GM19035 (cell line): ENCODE results near the gene GSTK1.
"Not testable (repeated sequence)": the region's sequence is repeated elsewhere in the genome, so short reads cannot be mapped to it uniquely, and the experiment has no call there.

Experiments used
- ATAC-seq: cut with Tn5 transposase; IDR thresholded peaks from one replicate; pipeline ENCODE4 v1.9.1; 2021; ENCODE audit not compliant: unreplicated experiment

GSTK1 gene

GRCh38 chr7:143265017-143265693, 1.9 kb downstream of the GSTK1 start:
- ATAC-seq = no peak

DNA sequence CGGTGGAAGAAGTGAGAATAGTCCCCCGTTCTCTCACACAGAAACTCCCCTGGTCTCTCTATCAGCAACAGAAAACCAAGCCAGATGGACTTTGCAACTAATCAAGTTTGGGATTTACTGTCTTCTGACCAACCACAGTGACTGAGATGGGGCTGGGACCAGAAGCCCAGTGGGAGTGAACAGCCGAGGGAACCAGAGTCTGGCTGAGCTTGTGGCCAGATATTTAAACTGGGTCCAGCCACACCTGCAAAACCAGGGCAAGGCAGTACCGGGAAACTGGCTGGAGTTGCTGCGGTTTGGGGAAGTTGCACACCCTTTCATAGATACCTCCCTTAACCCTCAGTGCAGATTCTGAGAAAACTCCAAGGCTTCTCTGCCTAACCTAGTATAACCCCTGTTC, 6.0 kb downstream of the GSTK1 start:
- no peak for ATAC-seq

DNA sequence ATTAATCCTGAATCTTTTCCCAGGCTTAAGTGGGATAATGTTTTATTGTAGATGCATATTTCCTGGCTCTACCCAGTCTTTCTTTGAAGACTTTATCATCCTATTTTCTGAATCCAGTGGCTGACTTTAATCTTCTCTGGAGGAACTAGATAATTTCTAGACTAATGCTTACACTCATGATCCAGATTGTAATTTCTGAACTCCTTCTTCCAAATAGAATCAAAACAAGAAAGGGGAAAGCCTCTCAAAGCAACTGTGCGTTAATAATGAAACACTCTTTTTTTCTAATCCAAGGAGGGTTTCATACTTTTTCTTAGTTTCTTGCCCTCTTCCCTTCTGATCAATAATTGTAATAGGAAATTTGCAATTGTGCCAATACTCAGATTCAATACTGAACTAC, 8.0 kb downstream of the GSTK1 start:
- ATAC-seq = no peak

DNA sequence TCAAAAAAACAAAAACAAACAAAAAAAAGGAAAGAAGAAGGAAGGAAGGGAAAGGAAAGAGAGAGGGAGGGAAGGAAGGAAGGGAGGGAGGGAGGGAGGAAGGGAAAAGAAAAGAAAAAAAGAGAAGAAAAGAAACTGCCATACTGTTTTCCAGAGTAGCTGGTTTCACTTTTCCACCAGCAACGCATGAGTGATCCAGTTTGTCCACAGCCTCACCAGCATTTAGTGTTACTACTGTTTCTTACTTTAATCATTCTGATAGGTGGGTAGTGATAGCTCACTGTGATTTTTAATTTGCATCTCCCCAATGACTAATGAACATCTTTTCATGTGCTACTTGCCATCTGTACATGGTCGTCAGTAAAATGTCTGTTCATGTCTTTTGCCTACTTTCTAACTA, 9.6 kb downstream of the GSTK1 start:
- no peak for ATAC-seq

DNA sequence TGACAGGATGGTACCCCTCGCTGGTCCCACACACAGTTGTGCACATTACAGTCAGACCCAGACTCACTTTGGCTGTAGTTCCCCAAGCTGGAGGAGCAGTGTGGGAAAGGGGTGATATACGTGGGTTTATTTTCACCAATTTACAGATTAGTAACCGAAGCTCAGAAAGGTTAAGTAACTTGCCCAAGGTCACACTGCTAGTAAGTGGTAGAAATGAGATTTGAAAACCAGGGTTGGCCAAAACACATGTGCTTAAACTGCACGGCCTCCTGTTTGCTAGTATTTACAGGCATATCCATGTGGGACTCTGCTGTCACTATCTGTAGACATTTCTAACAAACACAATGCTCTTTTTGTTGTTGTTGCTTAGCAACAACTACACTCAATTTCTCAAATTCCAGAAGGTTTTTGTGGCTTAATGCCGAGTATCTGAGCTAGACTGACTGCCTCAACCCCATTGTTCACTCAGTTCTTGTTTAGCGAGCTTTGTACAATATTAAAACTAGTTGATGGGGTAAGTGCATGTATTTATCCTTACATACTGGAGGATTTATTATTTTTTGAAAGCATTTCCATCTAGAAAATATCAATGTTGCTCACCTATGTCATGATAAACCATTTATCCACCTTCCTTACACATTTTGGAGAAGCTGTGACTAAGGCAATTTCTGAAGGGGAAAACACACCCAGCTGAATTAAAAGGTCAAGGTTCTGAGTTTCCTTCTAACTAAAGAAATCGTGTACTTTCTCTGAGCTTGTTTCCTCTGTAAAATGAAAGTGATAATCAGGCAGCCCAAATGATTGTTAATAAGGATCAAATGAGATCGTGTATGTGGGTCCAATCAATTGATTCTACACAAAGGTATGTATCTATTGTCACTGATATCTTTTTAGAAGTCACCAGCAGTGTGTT, 16.2 kb downstream of the GSTK1 start:
- ATAC-seq = no peak

DNA sequence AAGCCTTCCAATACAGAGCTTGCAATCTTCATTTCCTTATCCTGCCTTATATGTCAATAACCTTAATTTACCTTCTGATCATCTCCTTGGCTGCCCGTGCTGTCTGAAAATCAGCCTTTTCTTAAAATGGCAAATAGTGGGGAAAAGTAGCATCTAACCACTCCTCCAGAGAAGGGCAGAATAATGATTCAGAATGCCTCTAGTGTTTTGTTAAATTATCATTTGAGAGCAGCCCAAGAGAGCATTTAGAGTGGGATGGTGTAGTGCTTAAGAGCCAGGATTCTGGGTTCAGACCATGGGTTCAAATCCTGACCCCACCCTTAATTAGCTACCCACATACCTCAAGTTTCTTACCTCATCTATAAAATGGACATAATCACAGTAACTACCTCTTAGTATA, 16.9 kb downstream of the GSTK1 start:
- no peak for ATAC-seq

GRCh38 chr7:143280566-143280965, 17.3 kb downstream of the GSTK1 start:
- ATAC-seq = no peak

DNA sequence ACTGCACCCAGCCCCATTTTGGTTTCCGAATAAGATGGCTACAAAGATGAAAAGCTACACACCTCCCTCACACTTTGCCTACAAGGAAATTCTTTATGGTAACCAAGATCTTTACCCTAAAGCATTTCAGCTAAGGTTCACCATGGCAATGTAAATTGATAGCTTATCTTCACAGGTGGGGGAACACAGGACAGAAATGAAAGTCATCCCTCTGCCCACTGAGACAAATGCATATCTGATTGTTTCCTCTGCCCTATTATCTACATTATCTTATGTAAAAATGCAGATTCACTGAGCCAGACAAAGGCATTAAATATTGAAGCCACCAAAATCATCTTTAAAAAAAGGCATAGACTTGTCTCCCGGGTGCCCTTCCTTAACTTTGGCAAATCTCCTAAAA, 18.3 kb downstream of the GSTK1 start:
- no peak for ATAC-seq

DNA sequence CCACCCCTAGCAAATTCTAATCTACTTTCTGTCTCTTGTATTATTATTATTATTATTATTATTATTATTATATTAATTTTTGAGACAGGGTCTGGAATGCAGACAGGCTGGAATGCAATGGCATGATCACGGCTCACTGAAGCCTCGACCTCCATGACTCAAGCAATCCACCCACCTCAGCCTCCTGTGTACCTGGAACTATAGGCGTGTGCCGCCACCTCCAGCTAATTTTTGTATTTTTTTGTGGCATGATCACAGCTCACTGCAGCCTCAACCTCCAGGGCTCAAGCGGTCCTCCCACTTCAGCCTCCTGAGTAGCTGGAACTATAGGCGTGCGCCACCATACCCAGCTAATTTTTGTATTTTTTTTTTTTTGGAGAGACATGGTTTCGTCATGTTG, 18.9 kb downstream of the GSTK1 start:
- ATAC-seq = no peak

DNA sequence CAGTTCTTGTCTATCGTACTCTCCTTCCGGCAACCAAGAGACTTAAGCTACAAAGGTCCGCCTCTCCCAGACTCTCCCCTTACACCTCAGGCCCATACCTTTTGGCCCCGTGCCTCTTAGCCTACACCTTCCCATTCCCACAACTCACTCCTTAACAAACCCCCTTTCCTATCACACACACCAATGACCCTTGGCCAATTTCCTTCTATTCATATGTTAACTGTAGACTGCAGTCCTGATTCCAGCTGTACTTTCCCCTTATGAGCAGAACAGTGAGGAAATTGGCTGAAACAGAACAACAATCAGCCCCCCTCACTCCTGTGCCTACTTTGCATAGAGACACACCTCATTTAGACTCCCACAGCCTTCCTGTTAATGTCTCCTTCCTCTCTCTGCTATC, 20.1 kb downstream of the GSTK1 start:
- ATAC-seq = no peak

DNA sequence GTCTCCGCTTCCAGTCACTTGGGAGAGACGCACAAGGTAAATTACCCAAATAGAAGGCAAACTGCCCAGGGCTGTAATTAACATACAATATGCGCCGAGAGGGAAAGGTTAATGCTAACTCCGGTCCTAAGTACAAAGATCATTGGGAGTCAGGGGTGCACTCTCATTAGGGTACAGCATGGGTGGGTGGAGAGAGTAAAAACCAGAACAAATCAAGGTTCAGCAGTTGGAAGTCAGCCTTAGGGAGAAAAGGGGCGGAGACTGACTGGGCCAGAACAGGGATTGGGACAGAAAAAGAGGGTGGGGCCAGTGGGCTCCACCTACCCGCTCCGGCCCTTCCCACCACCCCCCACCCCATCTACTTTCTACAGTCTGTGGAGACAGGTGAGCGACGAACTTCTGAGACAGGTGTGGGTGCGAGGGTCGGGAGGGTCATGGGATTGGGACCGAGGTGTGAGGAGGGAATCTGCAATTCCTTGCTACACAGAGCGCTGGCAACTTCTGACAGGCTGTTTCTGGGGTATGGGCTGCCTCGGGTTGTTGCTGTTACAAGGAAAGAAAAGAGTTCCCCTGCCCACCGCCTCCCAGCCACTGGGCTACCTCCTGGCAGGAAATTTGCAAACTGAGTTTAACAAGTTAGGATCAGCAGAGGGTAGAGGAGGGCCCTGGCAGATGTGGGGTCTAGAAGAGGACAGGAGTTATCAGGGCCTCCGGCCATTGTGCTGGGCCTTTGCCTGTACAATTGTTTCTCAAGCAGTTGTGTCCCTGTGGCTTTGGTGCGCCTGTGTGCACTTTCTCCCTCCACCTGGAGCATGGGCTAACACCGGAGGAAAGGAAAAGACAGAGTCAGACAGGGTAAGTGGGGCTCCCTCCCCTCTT, 21.6 kb downstream of the GSTK1 start, which contains the start of gene TMEM139:
TMEM139 (plus strand) TSS at position 368 of the 879 bp plus-strand sequence. CDS start 1,000 bp downstream, outside the sequence.
- no peak for ATAC-seq

GRCh38 chr7:143285470-143285778, 22.2 kb downstream of the GSTK1 start:
- no peak for ATAC-seq

- ATAC-seq = no peak
Observed at GRCh38 chr7:143285806-143286521, 22.7 kb downstream of the GSTK1 start.

GRCh38 chr7:143286522-143286890, 23.3 kb downstream of the GSTK1 start:
- ATAC-seq = no peak

DNA sequence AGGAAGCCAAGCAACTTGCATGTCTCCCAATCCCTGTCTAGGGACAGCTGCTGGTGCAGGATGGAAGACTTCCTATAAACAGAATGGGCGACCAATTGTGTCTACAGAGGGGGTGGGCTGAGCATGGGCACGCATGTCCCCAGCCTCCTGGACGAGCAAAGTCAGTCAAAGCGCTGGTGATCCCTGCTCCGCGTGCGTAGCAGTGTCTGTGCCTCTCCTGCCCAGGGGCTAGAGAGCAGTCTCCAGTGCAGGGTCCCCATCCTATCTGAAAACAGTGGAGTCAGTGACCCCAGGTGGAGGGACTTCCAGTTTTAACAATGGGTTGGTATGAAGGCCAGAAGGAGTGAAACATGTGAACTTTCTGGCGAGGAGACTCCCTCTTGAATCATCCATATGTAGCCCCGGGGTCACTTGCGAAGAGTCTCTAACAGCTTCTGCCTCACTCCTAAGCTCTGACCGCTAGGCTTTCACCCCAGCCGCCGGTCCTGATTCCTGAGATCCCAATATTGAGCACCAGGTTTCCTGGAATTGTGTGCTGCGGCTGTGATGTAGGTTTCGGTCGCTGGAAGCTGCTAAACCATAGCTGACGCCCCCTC, 24.2 kb downstream of the GSTK1 start:
- no peak for ATAC-seq

DNA sequence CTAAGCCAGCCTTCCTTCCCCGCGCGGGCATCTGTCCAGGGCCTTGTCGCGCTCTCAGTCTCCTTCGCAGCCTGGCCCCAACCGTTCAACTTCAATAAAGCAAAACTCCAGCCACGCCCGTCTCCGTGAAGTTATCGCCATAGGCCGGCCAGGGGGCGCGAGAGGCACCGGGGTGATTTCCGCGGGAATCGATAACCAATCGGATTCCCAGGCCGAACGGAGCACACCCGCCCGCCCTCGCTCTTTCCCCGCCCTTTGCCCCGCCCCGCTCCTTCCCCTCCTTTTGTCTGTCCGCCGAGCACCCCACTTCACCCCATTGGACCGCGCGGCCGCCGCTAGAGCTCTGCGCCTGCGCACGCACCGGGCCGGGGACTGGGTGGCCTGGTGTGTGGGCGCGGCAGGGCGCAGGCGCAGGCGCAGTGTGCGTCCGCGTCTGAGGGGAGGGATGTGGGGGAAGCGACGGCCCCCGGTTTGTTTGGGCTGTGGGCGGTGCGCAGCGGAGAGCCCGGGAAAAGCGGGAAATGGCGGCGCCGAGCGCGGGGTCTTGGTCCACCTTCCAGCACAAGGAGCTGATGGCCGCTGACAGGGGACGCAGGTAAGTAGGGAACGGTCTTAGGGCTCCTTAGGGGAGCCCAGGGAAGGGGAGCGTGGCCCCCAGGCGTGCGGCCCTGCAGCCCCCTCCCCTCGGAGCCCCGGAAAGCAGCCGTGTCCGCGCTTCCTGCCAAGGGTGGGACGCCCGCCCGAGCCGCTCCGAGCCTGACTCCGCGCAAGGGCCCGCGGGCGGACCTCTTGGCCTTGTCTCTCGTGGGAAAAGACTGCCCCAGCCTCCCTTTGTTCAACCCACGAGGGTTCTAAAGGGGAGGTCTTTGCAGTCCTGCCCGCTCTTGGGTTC, 24.9 kb downstream of the GSTK1 start, which contains the start of gene CASP2:
CASP2 (plus strand) TSS at position 417 of the 892 bp plus-strand sequence; CDS start at position 522, 105 bp downstream.
- ATAC-seq = peak; percentile 81

- no peak for ATAC-seq
Observed at GRCh38 chr7:143288836-143289235, 25.6 kb downstream of the GSTK1 start.

DNA sequence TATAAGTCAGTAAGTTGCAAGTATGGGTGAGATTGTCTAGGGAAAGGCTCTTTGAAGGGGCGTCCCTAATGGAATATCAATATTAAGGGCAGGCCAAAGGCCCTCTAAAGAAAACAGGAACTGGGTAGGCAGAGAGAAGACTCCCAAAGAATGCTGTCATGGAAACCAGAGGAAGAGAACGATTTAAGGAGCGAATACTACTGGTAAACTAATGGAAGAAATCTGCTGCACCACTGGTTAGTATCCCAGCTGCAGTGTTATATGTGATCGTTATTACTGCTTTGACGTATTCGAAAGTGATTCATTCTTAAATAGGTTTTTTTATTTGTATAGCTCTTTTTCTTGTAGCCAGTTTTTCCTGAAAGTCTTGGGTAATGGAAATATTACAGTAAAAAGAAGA, 26.2 kb downstream of the GSTK1 start:
- no peak for ATAC-seq

- not testable (repeated sequence) for ATAC-seq
Observed at GRCh38 chr7:143289888-143290287, 26.6 kb downstream of the GSTK1 start.
